IPS-NIHi7 (cell line): ENCODE data around the gene MTCH1.
A peak's percentile ranks its signal among the peaks of the same experiment; 100 is the strongest.
"Not testable (repeated sequence)": the region's sequence is repeated elsewhere in the genome, so short reads cannot be mapped to it uniquely, and the experiment has no call there.

ENCODE experiments used
- DNase-seq: peaks from one replicate; pipeline ENCODE4 v3.0.0; 2012; ENCODE audit warnings: mixed read lengths; ENCODE audit errors: extremely low spot score

Gene MTCH1

GRCh38 chr6:36997811-36998722 is 12.1 kb upstream of the MTCH1 start:
- no peak for DNase-seq

DNA sequence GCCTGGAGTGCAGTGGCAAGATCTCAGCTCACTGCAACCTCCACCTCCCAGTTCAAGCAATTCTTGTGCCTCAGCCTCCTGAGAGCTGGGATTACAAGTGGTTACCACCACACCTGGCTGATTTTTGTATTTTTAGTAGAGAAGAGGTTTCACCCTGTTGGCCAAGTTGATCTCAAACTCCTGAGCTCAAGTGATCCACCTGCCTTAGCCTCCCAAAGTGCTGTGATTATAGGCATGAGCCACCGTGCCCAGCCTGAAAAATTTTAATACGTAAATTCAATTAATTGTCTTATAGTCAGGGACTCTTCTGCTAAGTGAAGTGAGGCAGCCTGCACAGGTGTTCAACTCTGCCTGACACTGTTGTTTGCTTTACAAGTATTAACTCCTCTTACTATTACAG is 4.4 kb upstream of the MTCH1 start:
- DNase-seq, result not testable (repeated sequence)

DNA sequence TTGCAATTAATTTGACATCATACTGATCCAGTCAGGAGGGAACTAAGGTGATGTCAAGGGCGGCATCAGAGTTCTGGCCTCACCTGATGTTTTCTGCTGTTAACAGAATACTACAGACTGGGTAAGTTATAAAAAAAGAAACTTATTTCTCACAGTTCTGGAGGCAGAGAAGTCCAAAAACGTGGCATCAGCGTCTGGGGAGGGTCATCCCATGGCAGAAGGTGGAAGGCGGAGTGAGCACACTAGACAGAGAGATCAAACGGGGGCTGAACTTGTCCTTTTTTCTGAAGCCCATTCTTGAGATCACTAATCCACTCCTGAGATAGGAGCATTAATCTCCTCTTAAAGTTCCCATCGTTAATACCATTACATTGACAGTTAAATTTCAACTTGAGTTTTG is 3.3 kb upstream of the MTCH1 start:
- DNase-seq, result no peak

DNA sequence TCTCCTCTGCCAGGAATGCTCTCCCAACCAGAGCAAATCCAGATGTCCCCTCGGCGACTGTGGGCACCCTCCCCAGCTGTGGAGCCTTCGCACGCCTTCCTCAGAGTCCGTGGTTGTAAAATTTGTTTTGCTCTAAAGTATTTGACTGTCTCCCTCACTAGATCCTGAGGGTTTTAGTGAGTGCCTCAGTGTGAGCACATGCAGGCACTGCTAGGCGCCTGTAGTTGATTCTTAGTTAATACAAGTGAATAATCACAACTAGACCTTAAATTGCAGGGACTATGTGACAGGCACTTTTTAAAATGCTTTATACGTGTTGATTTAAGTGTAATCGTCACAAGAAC is 680 bp upstream of the MTCH1 start:
- DNase-seq, result no peak

DNA sequence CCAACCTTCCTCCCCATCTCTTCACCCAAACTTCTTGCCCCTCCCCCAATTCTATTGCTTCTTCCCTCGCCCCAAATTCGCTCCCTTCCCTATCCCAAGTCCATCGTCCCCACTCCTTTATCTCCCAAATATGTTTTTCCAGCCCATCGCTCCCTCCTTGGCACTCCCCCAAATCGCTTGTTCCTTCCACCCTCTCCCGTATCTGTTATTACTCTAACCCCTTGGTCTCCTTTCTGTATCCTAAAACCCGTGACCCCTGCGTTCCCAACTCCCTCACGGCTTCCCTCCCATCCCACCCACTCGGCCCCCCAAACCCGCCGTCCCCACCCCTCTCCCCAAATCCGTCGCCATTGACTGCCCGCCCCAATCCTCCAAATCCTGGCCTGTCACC is 584 bp downstream of the MTCH1 start:
- no peak for DNase-seq

GRCh38 chr6:36984581-36985416 is 1.2 kb downstream of the MTCH1 start:
- DNase-seq, result peak; percentile 78

DNA sequence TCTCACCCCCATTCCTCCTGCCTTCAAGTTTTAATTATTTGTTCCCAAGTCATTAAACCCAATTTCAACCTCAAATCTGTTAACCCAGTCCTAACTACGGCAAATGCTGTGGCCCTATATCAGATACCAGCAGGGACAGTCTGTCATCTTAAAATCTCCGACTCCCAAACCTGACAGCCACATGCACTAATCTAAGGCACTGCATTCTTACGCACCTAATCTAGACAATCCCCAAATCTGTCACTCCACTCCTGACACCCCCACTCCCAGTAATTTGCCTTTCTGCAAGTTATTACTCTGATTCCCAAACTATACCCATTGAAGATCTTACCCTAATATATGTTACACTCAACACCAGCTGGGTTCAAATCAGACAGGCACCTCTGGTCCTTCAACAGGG is 2.5 kb downstream of the MTCH1 start:
- no peak for DNase-seq

DNA sequence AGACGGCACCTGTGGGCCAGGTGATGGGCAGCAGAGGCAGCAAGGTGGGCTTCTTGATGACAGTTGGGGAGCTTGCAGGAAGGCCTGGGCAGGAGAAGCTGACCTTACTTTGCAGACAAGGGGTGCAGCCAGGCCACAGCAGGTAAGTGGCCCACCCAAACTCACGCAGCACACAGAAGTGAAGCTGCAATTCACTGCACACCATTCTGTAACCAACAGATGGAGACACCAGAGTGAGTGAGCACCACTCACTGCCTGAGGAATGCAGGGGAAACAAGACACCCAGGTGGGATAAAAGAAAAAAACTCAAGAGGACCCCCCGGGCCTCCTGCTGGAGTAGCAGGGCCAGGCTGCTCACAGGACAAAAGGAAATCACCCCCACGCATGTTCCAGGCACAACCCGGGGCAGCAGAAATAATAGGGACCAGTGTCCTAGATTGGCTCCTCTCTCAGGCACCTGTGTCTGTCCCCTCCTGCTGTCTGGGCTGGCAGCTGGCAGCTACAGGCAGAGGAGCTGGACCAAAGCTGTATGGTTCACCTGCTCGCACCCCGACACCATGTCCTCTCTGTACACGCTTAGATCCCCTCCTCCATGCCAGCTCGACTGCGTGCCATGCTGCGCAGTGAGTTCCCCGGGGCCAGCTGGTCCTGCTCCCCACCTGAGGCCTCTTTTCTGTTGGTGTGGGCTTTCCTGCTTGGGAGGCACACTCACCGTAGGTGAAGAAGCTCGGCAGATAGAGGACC is 4.9 kb downstream of the MTCH1 start:
- no peak for DNase-seq

- DNase-seq, result no peak
Measured at GRCh38 chr6:36980129-36980528, 5.9 kb downstream of the MTCH1 start.

DNA sequence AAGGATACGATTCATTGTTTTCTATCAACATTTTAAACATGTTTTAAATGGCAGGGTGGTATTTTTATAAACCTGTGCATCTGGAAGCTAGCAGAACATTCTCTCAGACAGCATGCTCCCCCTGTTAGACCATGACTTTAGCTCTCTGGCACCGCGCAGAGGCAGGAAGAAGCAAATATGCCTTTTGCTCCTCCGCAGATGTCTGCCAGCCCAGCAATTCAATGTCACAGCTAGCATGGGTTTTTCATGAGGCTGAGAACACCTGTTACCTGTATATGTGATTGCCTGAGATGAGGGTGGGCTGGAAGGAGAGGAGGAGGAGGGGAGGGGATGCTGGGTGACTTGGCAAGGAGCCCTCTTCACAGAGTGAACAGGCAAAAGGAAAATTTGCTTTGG is 6.7 kb downstream of the MTCH1 start:
- no peak for DNase-seq

- no peak for DNase-seq
Measured at GRCh38 chr6:36978421-36979346, 7.3 kb downstream of the MTCH1 start.

DNA sequence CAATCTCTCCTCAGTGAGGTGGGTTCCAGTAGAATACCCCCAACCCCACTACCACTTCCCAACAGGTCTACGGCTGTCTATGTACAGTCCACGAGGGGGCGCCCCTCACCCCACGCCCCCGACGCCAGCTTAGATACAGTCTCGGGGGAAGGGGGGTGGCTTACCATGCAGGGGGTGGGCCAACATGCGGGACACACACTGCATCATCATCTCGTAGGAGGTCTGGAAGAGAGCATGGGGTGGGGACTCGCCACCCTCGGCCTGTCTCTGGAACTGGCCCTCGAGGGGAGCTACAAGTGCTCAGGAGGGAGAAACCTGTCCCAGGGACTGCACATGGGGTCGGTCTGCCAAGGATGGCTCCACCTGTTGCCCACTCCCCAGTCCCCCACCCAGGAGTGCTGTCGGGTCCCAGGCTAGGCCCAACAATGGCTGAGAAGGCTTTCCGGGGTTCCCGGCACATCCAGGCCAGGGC is 8.5 kb downstream of the MTCH1 start:
- DNase-seq, result peak; percentile 68

DNA sequence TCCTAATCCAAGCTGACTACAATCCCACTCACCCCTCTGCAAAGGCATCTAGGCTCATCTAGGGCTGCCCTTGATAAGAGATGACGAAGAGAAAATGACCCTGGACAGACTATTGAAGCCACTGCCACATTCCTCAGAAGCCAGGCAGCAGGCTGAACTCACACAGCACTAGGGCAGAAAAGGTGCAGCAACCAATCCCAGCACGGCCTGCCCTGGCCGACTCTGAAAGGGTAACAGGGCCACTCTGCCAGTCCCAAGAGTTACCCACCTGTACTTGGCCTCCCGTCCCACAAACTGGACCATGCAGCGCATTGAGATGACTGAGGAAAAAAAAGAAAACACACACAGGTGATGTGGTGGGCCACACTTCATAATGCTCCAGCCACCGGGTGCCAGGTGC is 9.1 kb downstream of the MTCH1 start:
- no peak for DNase-seq

DNA sequence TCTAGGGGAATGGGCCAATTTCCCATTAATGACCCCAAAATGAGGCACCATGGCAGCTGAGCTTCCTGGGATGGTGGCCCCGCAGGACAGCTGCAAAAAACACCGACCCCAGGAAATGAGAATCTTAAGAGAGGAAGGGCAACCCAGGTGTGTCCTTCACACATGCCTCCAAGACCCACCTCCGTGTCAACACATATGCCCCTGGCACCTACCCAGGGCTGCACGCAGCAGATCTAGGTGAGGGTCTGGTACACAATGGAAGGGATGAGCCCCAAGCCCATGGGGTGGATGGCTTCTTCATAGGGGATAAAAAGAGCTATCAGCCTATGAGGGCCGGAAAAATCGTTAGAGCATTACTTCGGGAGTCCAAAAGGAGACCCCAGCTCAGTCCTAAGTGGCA is 9.5 kb downstream of the MTCH1 start:
- DNase-seq, result no peak

GRCh38 chr6:36976007-36976264 is 10.1 kb downstream of the MTCH1 start:
- no peak for DNase-seq

- DNase-seq, result no peak
Measured at GRCh38 chr6:36975231-36976006, 10.6 kb downstream of the MTCH1 start.

- DNase-seq, result no peak
Measured at GRCh38 chr6:36973647-36974046, 12.3 kb downstream of the MTCH1 start.

- no peak for DNase-seq
Measured at GRCh38 chr6:36973190-36973589, 12.8 kb downstream of the MTCH1 start.

GRCh38 chr6:36971921-36972673 is 13.9 kb downstream of the MTCH1 start:
- no peak for DNase-seq
